HUES64 (cell line): ENCODE results near the gene GAD1.

ENCODE experiments used
- H3K27ac ChIP-seq: 2 replicates; pipeline ENCODE4 v1.7.0; 2013; ENCODE audit warnings: low read depth, low read length, inconsistent platforms
- H3K27me3 ChIP-seq: 2 replicates; pipeline ENCODE4 v1.6.1; 2013; ENCODE audit warnings: mild to moderate bottlenecking, low read length; ENCODE audit not compliant: insufficient read depth
- H3K36me3 ChIP-seq: 2 replicates; pipeline ENCODE4 v1.6.1; 2013; ENCODE audit warnings: mild to moderate bottlenecking, low read length; ENCODE audit not compliant: insufficient read depth
- H3K4me1 ChIP-seq: 2 replicates; pipeline ENCODE4 v1.6.1; 2013; ENCODE audit warnings: mild to moderate bottlenecking, low read length, moderate library complexity; ENCODE audit not compliant: insufficient read depth
- H3K4me3 ChIP-seq: 2 replicates; pipeline ENCODE4 v1.5.1; 2013; ENCODE audit warnings: mild to moderate bottlenecking, low read length, moderate library complexity
- H3K9ac ChIP-seq: 2 replicates; pipeline ENCODE4 v1.6.1; 2013; ENCODE audit warnings: mild to moderate bottlenecking, low read depth, low read length
- H3K9me3 ChIP-seq: 2 replicates; pipeline ENCODE4 v1.6.1; 2013; ENCODE audit warnings: low read depth, low read length; ENCODE audit not compliant: insufficient read depth
- WGBS: fragments of 150-250, 120-280 bp; methylation state at CpG from one replicate; pipeline ENCODE4 v1.1.7; 2013; ENCODE audit warnings: missing lambda C conversion rate; 5-methylcytosine and 5-hydroxymethylcytosine counted together

The GAD1 gene

GRCh38 chr2:170850251-170850650 is 33.6 kb downstream of the GAD1 start:
- Histone ChIP-seq H3K4me3 (no peak overlapping the region), H3K9ac (no peak overlapping the region), H3K27ac (no peak overlapping the region), H3K9me3 (no peaks in the 10 kb centered on the region), H3K27me3 (no peaks in the 10 kb centered on the region), H3K36me3 (peaks cover 53% of the 10 kb centered on the region; the same call in 1 of the 2 replicates), H3K4me1 (no peaks in the 10 kb centered on the region)
- WGBS = 92% methylated on average over 3 of the region's 3 CpGs

- Histone ChIP-seq H3K4me1 (no peaks in the 10 kb centered on the region), H3K4me3 (no peak overlapping the region), H3K36me3 (peaks cover 52% of the 10 kb centered on the region; the same call in 1 of the 2 replicates), H3K27ac (no peak overlapping the region), H3K9ac (no peak overlapping the region), H3K27me3 (no peaks in the 10 kb centered on the region), H3K9me3 (no peaks in the 10 kb centered on the region)
- 95% methylated on average over 1 of the region's 1 CpG for WGBS
Observed at GRCh38 chr2:170851635-170852034, 34.9 kb downstream of the GAD1 start.

- Histone ChIP-seq H3K27ac (no peak overlapping the region), H3K27me3 (no peaks in the 10 kb centered on the region), H3K36me3 (peaks cover 51% of the 10 kb centered on the region; the same call in 1 of the 2 replicates), H3K9me3 (no peaks in the 10 kb centered on the region), H3K9ac (no peak overlapping the region), H3K4me3 (no peak overlapping the region), H3K4me1 (no peaks in the 10 kb centered on the region)
- WGBS = 92% methylated on average over 1 of the region's 1 CpG
Observed at GRCh38 chr2:170856066-170856465, 39.4 kb downstream of the GAD1 start.

GRCh38 chr2:170862286-170862902 is 45.7 kb downstream of the GAD1 start:
- no peaks in the 10 kb centered on the region for H3K4me1 ChIP-seq
- H3K9me3 ChIP-seq = no peaks in the 10 kb centered on the region
- 89% methylated on average over 7 of the region's 7 CpGs for WGBS
- H3K36me3 ChIP-seq = peaks cover 19% of the 10 kb centered on the region; the same call in 1 of the 2 replicates
- H3K9ac ChIP-seq = no peak overlapping the region
- no peak overlapping the region for H3K4me3 ChIP-seq
- no peaks in the 10 kb centered on the region for H3K27me3 ChIP-seq
- no peak overlapping the region for H3K27ac ChIP-seq

- Histone ChIP-seq H3K9me3 (no peaks in the 10 kb centered on the region), H3K27ac (no peak overlapping the region), H3K27me3 (no peaks in the 10 kb centered on the region), H3K9ac (no peak overlapping the region), H3K36me3 (peaks cover 13% of the 10 kb centered on the region; the same call in 1 of the 2 replicates), H3K4me3 (no peak overlapping the region), H3K4me1 (no peaks in the 10 kb centered on the region)
- whole genome bisulfite sequencing = 97% methylated on average over 4 of the region's 4 CpGs
Observed at GRCh38 chr2:170863087-170863486, 46.4 kb downstream of the GAD1 start.

- Histone ChIP-seq H3K4me3 (no peak overlapping the region), H3K27ac (no peak overlapping the region), H3K9me3 (no peaks in the 10 kb centered on the region), H3K36me3 (no peaks in the 10 kb centered on the region), H3K9ac (no peak overlapping the region), H3K4me1 (0 out of 2 replicates have a peak, but pooled peaks cover 6% of the 10 kb centered on the region), H3K27me3 (no peaks in the 10 kb centered on the region)
- 89% methylated on average over 1 of the region's 1 CpG for WGBS
Observed at GRCh38 chr2:170869036-170869435, 52.3 kb downstream of the GAD1 start.

GRCh38 chr2:170869461-170869860 is 52.8 kb downstream of the GAD1 start:
- H3K4me3 ChIP-seq = no peak overlapping the region
- no peak overlapping the region for H3K27ac ChIP-seq
- no peaks in the 10 kb centered on the region for H3K36me3 ChIP-seq
- H3K4me1 ChIP-seq = 0 out of 2 replicates have a peak, but pooled peaks cover 6% of the 10 kb centered on the region
- H3K27me3 ChIP-seq = no peaks in the 10 kb centered on the region
- H3K9ac ChIP-seq = no peak overlapping the region
- no peaks in the 10 kb centered on the region for H3K9me3 ChIP-seq
- WGBS = 94% methylated on average over 4 of the region's 4 CpGs

GRCh38 chr2:170873035-170873692 is 56.5 kb downstream of the GAD1 start:
- H3K27ac ChIP-seq = peak overlapping the region; percentile 18; the same call in 1 of the 2 replicates
- 23% methylated on average over 13 of the region's 13 CpGs for WGBS
- no peaks in the 10 kb centered on the region for H3K36me3 ChIP-seq
- H3K4me3 ChIP-seq = peak overlapping the region; percentile 32
- 0 out of 2 replicates have a peak, but pooled peaks cover 6% of the 10 kb centered on the region for H3K4me1 ChIP-seq
- peak overlapping the region; percentile 63 for H3K9ac ChIP-seq
- H3K9me3 ChIP-seq = no peaks in the 10 kb centered on the region
- H3K27me3 ChIP-seq = no peaks in the 10 kb centered on the region

GRCh38 chr2:170878066-170878465 is 61.4 kb downstream of the GAD1 start:
- Histone ChIP-seq H3K27me3 (no peaks in the 10 kb centered on the region), H3K9ac (no peak overlapping the region), H3K4me1 (0 out of 2 replicates have a peak, but pooled peaks cover under 1% of the 10 kb centered on the region), H3K9me3 (no peaks in the 10 kb centered on the region), H3K36me3 (no peaks in the 10 kb centered on the region), H3K27ac (no peak overlapping the region), H3K4me3 (no peak overlapping the region)

GRCh38 chr2:170878505-170878904 is 61.8 kb downstream of the GAD1 start:
- no peaks in the 10 kb centered on the region for H3K27me3 ChIP-seq
- H3K9me3 ChIP-seq = no peaks in the 10 kb centered on the region
- H3K27ac ChIP-seq = no peak overlapping the region
- WGBS = no CpG with 5 or more reads among the region's 1 CpG
- H3K36me3 ChIP-seq = no peaks in the 10 kb centered on the region
- no peak overlapping the region for H3K9ac ChIP-seq
- H3K4me1 ChIP-seq = no peaks in the 10 kb centered on the region
- no peak overlapping the region for H3K4me3 ChIP-seq

GRCh38 chr2:170881840-170882239 is 65.2 kb downstream of the GAD1 start:
- H3K36me3 ChIP-seq = no peaks in the 10 kb centered on the region
- 83% methylated on average over 3 of the region's 3 CpGs for WGBS
- no peak overlapping the region for H3K27ac ChIP-seq
- H3K27me3 ChIP-seq = no peaks in the 10 kb centered on the region
- no peaks in the 10 kb centered on the region for H3K9me3 ChIP-seq
- no peak overlapping the region for H3K9ac ChIP-seq
- no peaks in the 10 kb centered on the region for H3K4me1 ChIP-seq
- no peak overlapping the region for H3K4me3 ChIP-seq
